ENCODE data around the gene PRLR.

PRLR gene

GRCh38 chr5:35048910-35049309 is 181.4 kb downstream of the PRLR start:
- no peak for DNase-seq (ENCODE audit: low read depth)
- H3K4me3 ChIP-seq (ENCODE audit: low read length): no peak overlapping the region
- TF ChIP-seq CTCF (IDR thresholded peaks at IDR 0.05; ENCODE audit: insufficient read depth, low read depth, low read length, missing control alignments): no peak

- no peak within 1 kb of the TSS for H3K4me3 ChIP-seq (ENCODE audit: low read length)
- no peak for DNase-seq (ENCODE audit: low read depth)
- no peak for TF ChIP-seq CTCF (IDR thresholded peaks at IDR 0.05; ENCODE audit: insufficient read depth, low read depth, low read length, missing control alignments)
These were observed 182.4 kb downstream of the PRLR start, which contains the start of gene AGXT2 for GRCh38 chr5:35047785-35048404. Gene AGXT2, minus strand, starts transcription at chr5:35047949. Its CDS starts 57 bp downstream, at chr5:35047892.

- no peak for TF ChIP-seq CTCF (IDR thresholded peaks at IDR 0.05; ENCODE audit: insufficient read depth, low read depth, low read length, missing control alignments)
- H3K4me3 ChIP-seq (ENCODE audit: low read length): no peak overlapping the region
- peak; percentile 1 for DNase-seq (ENCODE audit: low read depth)
These were observed 183.5 kb downstream of the PRLR start for GRCh38 chr5:35046774-35047173.

- no peak overlapping the region for H3K4me3 ChIP-seq (ENCODE audit: low read length)
- no peak for DNase-seq (ENCODE audit: low read depth)
- TF ChIP-seq CTCF (IDR thresholded peaks at IDR 0.05; ENCODE audit: insufficient read depth, low read depth, low read length, missing control alignments): no peak
These were observed 185.0 kb downstream of the PRLR start for GRCh38 chr5:35045280-35045679.

- no peak for DNase-seq (ENCODE audit: low read depth)
- no peak overlapping the region for H3K4me3 ChIP-seq (ENCODE audit: low read length)
- TF ChIP-seq CTCF (IDR thresholded peaks at IDR 0.05; ENCODE audit: insufficient read depth, low read depth, low read length, missing control alignments): no peak
These were observed 185.6 kb downstream of the PRLR start for GRCh38 chr5:35044649-35045048.

GRCh38 chr5:35042781-35043180 is 187.5 kb downstream of the PRLR start:
- no peak overlapping the region for H3K4me3 ChIP-seq (ENCODE audit: low read length)
- DNase-seq (ENCODE audit: low read depth): no peak
- no peak for TF ChIP-seq CTCF (IDR thresholded peaks at IDR 0.05; ENCODE audit: insufficient read depth, low read depth, low read length, missing control alignments)

- no peak for TF ChIP-seq CTCF (IDR thresholded peaks at IDR 0.05; ENCODE audit: insufficient read depth, low read depth, low read length, missing control alignments)
- DNase-seq (ENCODE audit: low read depth): no peak
These were observed 189.0 kb downstream of the PRLR start for GRCh38 chr5:35041261-35041660.

More at GRCh38 chr5:35041261-35041660, 189.0 kb downstream of the PRLR start:
- H3K4me3 ChIP-seq (ENCODE audit: low read length): no peak overlapping the region
